ENCODE measurements around the gene TUBB4B.

Gene TUBB4B

GRCh38 chr9:137272241-137273094 lies 31.4 kb downstream of the TUBB4B start:
- Histone ChIP-seq H2BK15ac (replicated peaks; ENCODE audit: low read depth) (no peak overlapping the region), H3K79me2 (ENCODE audit: control insufficient read depth, insufficient read depth, low read length) (no peaks in the 10 kb centered on the region), H3K18ac (ENCODE audit: low read length) (no peak overlapping the region), H3K9ac (ENCODE audit: low read length) (no peak overlapping the region), H3K4me3 (ENCODE audit: low read length) (no peak overlapping the region), H4K8ac (ENCODE audit: low read depth, low read length) (no peak overlapping the region), H2BK5ac (ENCODE audit: low read length) (no peak overlapping the region), H3K4ac (ENCODE audit: low read depth, low read length) (no peak overlapping the region), H2BK120ac (ENCODE audit: low read depth, low read length) (no peak overlapping the region), H3K56ac (ENCODE audit: low read length) (no peak overlapping the region), H3K27ac (ENCODE audit: low read depth, low read length) (no peak overlapping the region), H3K4me1 (ENCODE audit: control insufficient read depth, low read depth, low read length) (peaks cover 7% of the 10 kb centered on the region), H3K23ac (ENCODE audit: low read length) (no peak overlapping the region), H3K27me3 (ENCODE audit: insufficient read depth, low read length, poor library complexity) (no peaks in the 10 kb centered on the region), H4K5ac (ENCODE audit: low read length) (no peak overlapping the region), H3K36me3 (ENCODE audit: control insufficient read depth, insufficient read depth, low read length) (peaks cover 2% of the 10 kb centered on the region), H3K4me2 (ENCODE audit: low read length) (no peak overlapping the region), H3K79me1 (ENCODE audit: low read length) (peaks cover 5% of the 10 kb centered on the region), H2AK5ac (ENCODE audit: low read length) (no peak overlapping the region)
- no CpG with 5 or more reads among the region's 39 CpGs for WGBS (ENCODE audit: extremely low coverage, insufficient coverage, low lambda C conversion rate)
- DNase-seq: no peak

- peaks cover 2% of the 10 kb centered on the region for H3K36me3 ChIP-seq (ENCODE audit: control insufficient read depth, insufficient read depth, low read length)
- no peak for DNase-seq
- no CpG with 5 or more reads among the region's 13 CpGs for WGBS (ENCODE audit: extremely low coverage, insufficient coverage, low lambda C conversion rate)
Measured at GRCh38 chr9:137273095-137273490, 32.0 kb downstream of the TUBB4B start.

GRCh38 chr9:137273611-137274320 lies 32.7 kb downstream of the TUBB4B start:
- no peaks in the 10 kb centered on the region for H3K27me3 ChIP-seq (ENCODE audit: insufficient read depth, low read length, poor library complexity)
- no peak overlapping the region for H4K8ac ChIP-seq (ENCODE audit: low read depth, low read length)
- H3K27ac ChIP-seq (ENCODE audit: low read depth, low read length): no peak overlapping the region
- no peak overlapping the region for H3K4ac ChIP-seq (ENCODE audit: low read depth, low read length)
- H3K36me3 ChIP-seq (ENCODE audit: control insufficient read depth, insufficient read depth, low read length): peaks cover 1% of the 10 kb centered on the region
- no peak overlapping the region for H2AK5ac ChIP-seq (ENCODE audit: low read length)
- no peak overlapping the region for H3K56ac ChIP-seq (ENCODE audit: low read length)
- no peak overlapping the region for H2BK15ac ChIP-seq (replicated peaks; ENCODE audit: low read depth)
- no peak overlapping the region for H3K4me2 ChIP-seq (ENCODE audit: low read length)
- H3K9ac ChIP-seq (ENCODE audit: low read length): no peak overlapping the region
- peaks cover 4% of the 10 kb centered on the region for H3K79me1 ChIP-seq (ENCODE audit: low read length)
- WGBS (ENCODE audit: extremely low coverage, insufficient coverage, low lambda C conversion rate): no CpG with 5 or more reads among the region's 15 CpGs
- H4K5ac ChIP-seq (ENCODE audit: low read length): no peak overlapping the region
- no peaks in the 10 kb centered on the region for H3K79me2 ChIP-seq (ENCODE audit: control insufficient read depth, insufficient read depth, low read length)
- no peak for DNase-seq
- no peak overlapping the region for H3K18ac ChIP-seq (ENCODE audit: low read length)
- peaks cover 7% of the 10 kb centered on the region for H3K4me1 ChIP-seq (ENCODE audit: control insufficient read depth, low read depth, low read length)
- no peak overlapping the region for H2BK120ac ChIP-seq (ENCODE audit: low read depth, low read length)
- no peak overlapping the region for H3K4me3 ChIP-seq (ENCODE audit: low read length)
- H3K23ac ChIP-seq (ENCODE audit: low read length): no peak overlapping the region
- H2BK5ac ChIP-seq (ENCODE audit: low read length): no peak overlapping the region

More at GRCh38 chr9:137273095-137273490, 32.0 kb downstream of the TUBB4B start:
- no peak overlapping the region for H3K27ac ChIP-seq (ENCODE audit: low read depth, low read length)
- H3K79me2 ChIP-seq (ENCODE audit: control insufficient read depth, insufficient read depth, low read length): no peaks in the 10 kb centered on the region
- no peak overlapping the region for H3K4me2 ChIP-seq (ENCODE audit: low read length)
- H3K79me1 ChIP-seq (ENCODE audit: low read length): peaks cover 5% of the 10 kb centered on the region
- H2BK15ac ChIP-seq (replicated peaks; ENCODE audit: low read depth): no peak overlapping the region
- no peak overlapping the region for H3K4me3 ChIP-seq (ENCODE audit: low read length)
- H2AK5ac ChIP-seq (ENCODE audit: low read length): no peak overlapping the region
- H3K27me3 ChIP-seq (ENCODE audit: insufficient read depth, low read length, poor library complexity): no peaks in the 10 kb centered on the region
- H4K8ac ChIP-seq (ENCODE audit: low read depth, low read length): no peak overlapping the region
- H3K4ac ChIP-seq (ENCODE audit: low read depth, low read length): no peak overlapping the region
- H3K4me1 ChIP-seq (ENCODE audit: control insufficient read depth, low read depth, low read length): peaks cover 7% of the 10 kb centered on the region
- H3K23ac ChIP-seq (ENCODE audit: low read length): no peak overlapping the region
- H3K56ac ChIP-seq (ENCODE audit: low read length): no peak overlapping the region
- no peak overlapping the region for H2BK5ac ChIP-seq (ENCODE audit: low read length)
- H3K18ac ChIP-seq (ENCODE audit: low read length): no peak overlapping the region
- no peak overlapping the region for H4K5ac ChIP-seq (ENCODE audit: low read length)
- H3K9ac ChIP-seq (ENCODE audit: low read length): no peak overlapping the region
- no peak overlapping the region for H2BK120ac ChIP-seq (ENCODE audit: low read depth, low read length)

- Histone ChIP-seq H3K56ac (ENCODE audit: low read length) (no peak overlapping the region), H3K4me3 (ENCODE audit: low read length) (no peak overlapping the region), H3K27ac (ENCODE audit: low read depth, low read length) (no peak overlapping the region), H3K79me1 (ENCODE audit: low read length) (peaks cover 3% of the 10 kb centered on the region), H2BK5ac (ENCODE audit: low read length) (no peak overlapping the region), H3K23ac (ENCODE audit: low read length) (no peak overlapping the region), H3K9ac (ENCODE audit: low read length) (no peak overlapping the region), H3K27me3 (ENCODE audit: insufficient read depth, low read length, poor library complexity) (no peaks in the 10 kb centered on the region), H3K79me2 (ENCODE audit: control insufficient read depth, insufficient read depth, low read length) (no peaks in the 10 kb centered on the region), H3K4ac (ENCODE audit: low read depth, low read length) (no peak overlapping the region), H2AK5ac (ENCODE audit: low read length) (no peak overlapping the region), H3K4me1 (ENCODE audit: control insufficient read depth, low read depth, low read length) (peaks cover 7% of the 10 kb centered on the region), H3K36me3 (ENCODE audit: control insufficient read depth, insufficient read depth, low read length) (no peaks in the 10 kb centered on the region), H3K18ac (ENCODE audit: low read length) (no peak overlapping the region), H2BK15ac (replicated peaks; ENCODE audit: low read depth) (no peak overlapping the region), H4K5ac (ENCODE audit: low read length) (no peak overlapping the region), H2BK120ac (ENCODE audit: low read depth, low read length) (no peak overlapping the region), H4K8ac (ENCODE audit: low read depth, low read length) (no peak overlapping the region), H3K4me2 (ENCODE audit: low read length) (no peak overlapping the region)
- no CpG with 5 or more reads among the region's 10 CpGs for WGBS (ENCODE audit: extremely low coverage, insufficient coverage, low lambda C conversion rate)
- DNase-seq: no peak
Measured at GRCh38 chr9:137275203-137275587, 34.1 kb downstream of the TUBB4B start.

GRCh38 chr9:137275588-137276472 lies 34.7 kb downstream of the TUBB4B start:
- no peak overlapping the region for H3K4ac ChIP-seq (ENCODE audit: low read depth, low read length)
- no peak overlapping the region for H2AK5ac ChIP-seq (ENCODE audit: low read length)
- H3K4me1 ChIP-seq (ENCODE audit: control insufficient read depth, low read depth, low read length): peaks cover 7% of the 10 kb centered on the region
- no peak overlapping the region for H3K23ac ChIP-seq (ENCODE audit: low read length)
- H3K4me3 ChIP-seq (ENCODE audit: low read length): no peak overlapping the region
- H3K4me2 ChIP-seq (ENCODE audit: low read length): no peak overlapping the region
- H2BK120ac ChIP-seq (ENCODE audit: low read depth, low read length): no peak overlapping the region
- H3K56ac ChIP-seq (ENCODE audit: low read length): peak overlapping the region; percentile 93
- DNase-seq: no peak
- H3K79me1 ChIP-seq (ENCODE audit: low read length): peaks cover 3% of the 10 kb centered on the region
- H3K18ac ChIP-seq (ENCODE audit: low read length): peak overlapping the region; percentile 2
- no CpG with 5 or more reads among the region's 24 CpGs for WGBS (ENCODE audit: extremely low coverage, insufficient coverage, low lambda C conversion rate)
- no peaks in the 10 kb centered on the region for H3K79me2 ChIP-seq (ENCODE audit: control insufficient read depth, insufficient read depth, low read length)
- no peak overlapping the region for H2BK5ac ChIP-seq (ENCODE audit: low read length)
- H4K8ac ChIP-seq (ENCODE audit: low read depth, low read length): no peak overlapping the region
- H3K36me3 ChIP-seq (ENCODE audit: control insufficient read depth, insufficient read depth, low read length): no peaks in the 10 kb centered on the region
- peak overlapping the region; percentile 88 for H3K9ac ChIP-seq (ENCODE audit: low read length)
- H4K5ac ChIP-seq (ENCODE audit: low read length): no peak overlapping the region
- peak overlapping the region; percentile 81 for H3K27ac ChIP-seq (ENCODE audit: low read depth, low read length)
- H2BK15ac ChIP-seq (replicated peaks; ENCODE audit: low read depth): no peak overlapping the region
- H3K27me3 ChIP-seq (ENCODE audit: insufficient read depth, low read length, poor library complexity): no peaks in the 10 kb centered on the region

Measured in mesendoderm (in vitro differentiated cells).